GM12892 (cell line): ENCODE measurements around the gene ASB15.

ENCODE experiments used
- DNase-seq: peaks from one replicate; pipeline ENCODE4 v3.0.0; 2011; ENCODE audit not compliant: insufficient read length
- FAIRE-seq: peaks from 2 replicates; lab custom pipeline; 2011; peaks lifted over from hg19 to GRCh38; lab: Jason Lieb, UNC
- POLR2A ChIP-seq: IDR thresholded peaks from 2 replicates; pipeline ENCODE4 v1.6.1; 2011; ENCODE audit warnings: low read depth, low read length, control low read depth
- POLR2AphosphoS5 ChIP-seq: IDR thresholded peaks from 2 replicates; pipeline ENCODE4 v1.6.1; 2011; ENCODE audit warnings: low read depth, low read length, control low read depth
- TAF1 ChIP-seq: IDR thresholded peaks from 2 replicates; pipeline ENCODE4 v1.6.1; 2011; ENCODE audit warnings: low read depth, mild to moderate bottlenecking, control low read depth, low read length, borderline replicate concordance

Gene ASB15

DNA sequence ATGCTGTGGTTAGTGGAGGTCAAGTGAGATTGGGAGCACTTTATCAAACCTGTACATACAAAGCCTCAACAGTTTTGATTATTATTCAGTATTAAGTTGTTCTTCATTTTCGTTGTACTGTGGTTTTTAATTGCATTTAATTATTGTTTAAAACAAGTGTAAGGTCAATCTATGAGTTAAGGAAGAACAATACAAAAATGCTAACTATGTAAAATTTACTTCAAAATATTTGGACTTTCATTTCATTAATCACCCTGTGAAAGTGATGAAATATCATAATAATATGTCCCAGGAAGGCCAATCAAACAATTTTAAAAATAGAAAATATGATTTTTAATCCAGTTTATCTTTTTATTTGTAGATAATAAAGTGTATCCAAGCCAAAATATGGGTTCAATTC is 30.4 kb upstream of the ASB15 start:
- TF ChIP-seq POLR2AphosphoS5, result no peak
- TF ChIP-seq TAF1, result no peak
- no peak for TF ChIP-seq POLR2A
- no peak for DNase-seq
- FAIRE-seq, result no peak

DNA sequence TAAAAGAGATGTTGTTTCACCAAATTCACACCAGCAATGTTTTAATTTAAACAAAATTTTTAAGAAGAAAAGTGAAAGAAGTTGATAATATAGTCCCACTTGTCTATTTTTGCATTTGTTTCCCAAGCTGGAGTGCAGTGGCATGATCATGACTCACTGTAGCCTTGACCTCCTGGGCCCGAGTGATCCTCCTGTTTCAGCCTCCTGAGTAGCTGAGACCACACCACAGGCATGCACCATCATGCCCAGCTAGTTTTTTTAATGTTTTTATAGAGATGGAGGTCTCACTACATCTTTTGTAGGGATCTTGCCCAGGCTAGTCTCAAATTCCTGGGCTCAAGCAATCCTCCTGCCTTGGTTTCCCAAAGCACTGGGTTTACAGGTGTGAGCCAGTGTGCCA is 29.9 kb upstream of the ASB15 start:
- TF ChIP-seq TAF1 (no peak), POLR2A (no peak), POLR2AphosphoS5 (no peak)
- FAIRE-seq (no peak), DNase-seq (no peak)

DNA sequence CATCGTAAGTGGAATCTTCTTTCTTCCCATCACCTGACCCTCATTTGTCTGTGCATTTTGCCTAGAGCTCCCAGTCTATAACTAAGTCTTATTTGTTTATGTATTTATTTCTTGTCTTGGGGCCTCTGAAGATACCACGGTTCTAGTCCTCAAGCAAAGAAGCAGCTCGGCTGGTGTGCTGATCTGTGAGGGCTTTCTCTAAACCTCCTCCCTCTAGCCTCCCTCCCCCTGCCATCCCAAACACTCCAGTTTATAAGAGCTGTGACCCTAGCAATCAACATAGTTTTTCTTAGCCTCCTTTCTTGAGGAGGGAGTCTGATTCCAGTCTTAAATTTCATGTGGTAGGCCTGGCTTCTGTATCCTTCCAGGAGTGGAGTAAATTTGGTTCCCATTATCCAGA is 28.3 kb upstream of the ASB15 start:
- FAIRE-seq (no peak), DNase-seq (no peak)
- TF ChIP-seq POLR2A (no peak), POLR2AphosphoS5 (no peak), TAF1 (no peak)

DNA sequence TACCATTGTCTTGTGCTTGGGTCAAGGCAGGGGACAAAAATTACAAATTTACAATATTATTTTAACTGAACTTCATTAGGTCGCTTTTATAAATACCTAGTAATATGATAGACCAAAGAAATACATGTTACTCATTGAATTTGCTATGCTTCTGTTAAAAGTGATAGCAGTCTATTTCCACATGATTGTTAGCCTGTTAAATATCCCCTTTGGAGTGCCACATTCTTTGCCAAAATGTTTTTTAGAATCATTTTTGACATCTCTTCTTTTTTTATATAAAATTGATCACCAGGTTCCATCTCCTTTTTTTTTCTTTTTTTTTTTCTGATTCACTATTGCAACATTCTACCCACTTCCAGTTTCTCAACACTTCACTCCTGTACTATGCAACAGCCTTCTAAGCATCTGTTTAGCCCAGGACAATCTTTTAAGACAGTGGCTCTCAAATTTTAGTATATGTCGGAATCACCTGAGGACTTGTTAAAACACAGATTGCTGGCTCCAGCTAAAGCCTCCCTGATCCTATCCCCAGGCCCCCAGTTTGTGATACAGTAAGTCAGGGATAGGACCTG is 27.6 kb upstream of the ASB15 start:
- DNase-seq (no peak), FAIRE-seq (no peak)
- TF ChIP-seq POLR2AphosphoS5 (no peak), TAF1 (no peak), POLR2A (no peak)

DNA sequence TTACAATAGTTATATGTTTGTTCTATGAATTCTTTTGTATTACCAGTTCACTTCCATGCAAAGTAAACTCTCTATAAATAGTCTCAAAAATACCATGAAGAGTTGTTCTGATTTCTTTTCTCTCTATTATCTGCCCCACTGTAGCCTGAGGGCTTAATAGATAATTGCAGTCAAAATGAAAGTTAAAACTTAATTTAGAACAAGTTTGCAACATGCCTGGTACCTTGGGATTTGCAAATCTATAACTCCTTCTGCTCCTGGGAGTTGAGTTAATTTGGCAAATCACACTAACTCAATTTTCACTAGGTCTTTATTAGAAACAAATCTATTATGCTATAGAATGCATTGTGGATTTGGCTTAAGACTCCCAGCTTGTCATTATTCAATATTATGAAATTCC is 22.2 kb upstream of the ASB15 start:
- FAIRE-seq (no peak), DNase-seq (no peak)
- TF ChIP-seq POLR2A, result no peak
- no peak for TF ChIP-seq TAF1
- no peak for TF ChIP-seq POLR2AphosphoS5

DNA sequence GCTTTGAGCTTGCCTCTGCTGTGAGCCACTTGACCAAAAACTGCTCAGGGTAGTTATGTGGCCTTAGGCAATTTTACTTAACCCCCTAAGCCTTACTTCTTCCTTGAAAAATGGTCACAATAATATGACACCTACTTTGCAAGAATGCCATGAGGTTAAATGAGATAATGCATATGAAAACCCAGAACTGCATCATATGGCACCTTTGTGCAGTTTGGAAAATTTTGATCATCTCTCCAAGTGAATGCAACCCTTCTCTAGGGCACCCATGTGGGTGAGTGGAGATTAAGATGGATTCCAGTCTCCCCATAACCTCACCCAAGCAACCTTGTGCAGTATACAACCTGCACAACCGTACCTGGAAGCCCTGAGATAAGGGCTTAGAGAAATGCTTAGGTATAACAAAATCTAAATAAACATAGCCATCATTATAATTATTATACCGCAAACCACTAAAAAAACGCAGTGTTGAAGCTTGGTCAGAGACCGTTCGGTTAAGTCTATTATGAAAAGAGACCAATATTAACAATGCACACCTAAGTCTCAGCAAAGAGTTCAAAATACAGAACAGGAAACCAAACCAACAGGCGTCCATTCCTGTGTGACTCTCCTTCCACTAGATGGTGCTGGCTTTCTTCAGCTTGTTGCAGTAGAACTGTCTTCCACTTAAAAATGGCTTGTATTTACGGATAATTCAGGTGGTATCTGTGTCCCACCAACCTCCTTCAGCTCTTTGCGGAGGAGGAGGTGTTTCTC is 21.0 kb upstream of the ASB15 start:
- peak; percentile 56 for FAIRE-seq
- no peak for TF ChIP-seq TAF1
- no peak for TF ChIP-seq POLR2A
- no peak for TF ChIP-seq POLR2AphosphoS5
- DNase-seq, result no peak

DNA sequence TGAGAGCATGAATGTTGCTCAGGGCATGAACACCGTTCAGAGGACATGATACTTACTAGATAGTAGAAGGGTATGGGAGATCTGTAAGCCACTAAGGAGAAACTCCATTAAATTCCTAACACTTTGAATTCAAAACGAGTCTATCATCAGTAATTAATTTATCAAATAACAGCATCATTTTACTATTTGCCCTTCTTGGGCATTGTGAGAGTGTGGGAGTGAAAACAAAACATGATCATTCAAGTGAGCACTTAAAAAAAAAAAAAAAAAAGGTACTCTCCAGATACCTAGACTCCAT is 20.5 kb upstream of the ASB15 start:
- FAIRE-seq (no peak), DNase-seq (no peak)
- no peak for TF ChIP-seq POLR2AphosphoS5
- TF ChIP-seq POLR2A, result no peak
- no peak for TF ChIP-seq TAF1

DNA sequence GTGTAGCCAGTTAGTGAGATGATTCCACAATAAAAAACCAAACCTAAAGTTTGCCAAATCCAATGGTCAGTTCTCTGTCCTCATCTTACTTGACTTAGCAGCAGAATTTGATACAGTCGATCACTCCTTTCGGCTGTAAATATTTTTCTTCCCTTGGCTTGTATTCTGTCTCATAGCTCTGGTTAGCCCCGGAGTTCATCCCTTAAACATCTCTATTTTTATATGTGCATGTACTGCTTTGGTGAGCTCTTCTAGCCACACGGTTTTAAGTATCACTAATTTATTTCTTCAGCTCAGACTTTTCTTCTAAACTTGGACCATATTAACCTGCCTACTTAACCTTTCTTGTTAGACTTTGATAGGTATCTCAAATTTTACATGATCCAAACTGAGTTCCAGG is 17.8 kb upstream of the ASB15 start:
- FAIRE-seq, result no peak
- TF ChIP-seq POLR2A (no peak), TAF1 (no peak), POLR2AphosphoS5 (no peak)
- no peak for DNase-seq

DNA sequence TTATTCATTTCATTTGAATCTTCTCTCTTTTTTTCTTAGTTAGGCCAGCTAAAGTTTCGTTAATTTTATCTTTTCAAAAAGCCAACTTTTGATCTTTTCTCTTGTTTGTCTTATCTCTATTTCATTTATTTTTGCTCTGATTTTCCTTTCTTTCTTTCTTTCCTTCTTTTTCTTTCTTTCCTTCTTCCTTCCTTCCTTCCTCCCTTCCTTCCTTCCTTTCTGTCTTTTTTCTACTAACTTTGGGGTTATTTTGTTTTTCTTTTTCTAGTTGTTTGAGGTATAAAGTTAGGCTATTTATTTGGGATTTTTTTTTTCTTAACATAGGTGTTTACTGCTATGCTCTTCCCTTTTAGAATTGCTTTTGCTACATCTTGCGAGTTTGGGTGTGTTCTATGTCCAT is 13.2 kb upstream of the ASB15 start:
- no peak for FAIRE-seq
- DNase-seq, result no peak

DNA sequence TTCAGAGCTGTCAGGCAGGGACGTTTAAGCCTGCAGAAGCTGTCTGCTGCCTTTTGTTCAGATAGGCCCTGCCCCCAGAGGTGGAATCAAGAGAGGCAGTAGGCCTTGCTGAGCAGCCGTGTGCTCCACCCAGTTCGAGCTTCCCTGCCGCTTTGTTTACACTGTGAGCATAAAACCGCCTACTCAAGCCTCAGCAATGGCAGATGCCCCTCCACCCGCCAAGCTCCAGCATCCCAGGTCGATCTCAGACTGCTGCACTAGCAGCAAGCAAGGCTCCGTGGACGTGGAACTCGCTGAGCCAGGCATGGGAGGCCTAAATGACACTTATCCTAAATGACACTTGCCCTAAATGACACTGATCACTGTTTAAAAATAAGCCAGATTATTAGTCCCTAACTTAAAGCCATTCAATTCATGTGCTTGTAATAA is 6.8 kb upstream of the ASB15 start:
- DNase-seq (no peak), FAIRE-seq (no peak)
- TF ChIP-seq POLR2A, result no peak
- no peak for TF ChIP-seq TAF1
- TF ChIP-seq POLR2AphosphoS5, result no peak

More for the DNA sequence above, 13.2 kb upstream of the ASB15 start:
- no peak for TF ChIP-seq POLR2A
- TF ChIP-seq TAF1, result no peak
- TF ChIP-seq POLR2AphosphoS5, result no peak

DNA sequence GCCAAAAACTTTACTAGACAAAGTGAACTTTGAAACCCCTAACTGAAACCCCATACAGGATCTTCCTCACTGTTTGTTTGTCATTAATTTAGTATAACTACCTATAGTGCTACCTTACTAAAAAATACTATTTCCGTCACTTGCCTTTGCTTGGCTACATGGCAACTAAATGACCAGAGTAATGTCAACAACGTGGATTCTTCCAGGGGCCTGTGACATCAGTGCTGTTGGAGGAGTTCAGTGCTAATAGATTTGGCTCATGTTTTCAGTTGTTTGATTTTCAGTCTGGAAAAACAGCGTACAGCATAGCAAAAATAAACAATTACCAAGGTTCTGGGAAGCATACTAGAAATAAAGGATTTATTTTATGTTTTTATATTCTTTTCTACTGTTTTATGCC is 3.0 kb upstream of the ASB15 start:
- TF ChIP-seq POLR2AphosphoS5 (no peak), POLR2A (no peak), TAF1 (no peak)
- DNase-seq (no peak), FAIRE-seq (no peak)

DNA sequence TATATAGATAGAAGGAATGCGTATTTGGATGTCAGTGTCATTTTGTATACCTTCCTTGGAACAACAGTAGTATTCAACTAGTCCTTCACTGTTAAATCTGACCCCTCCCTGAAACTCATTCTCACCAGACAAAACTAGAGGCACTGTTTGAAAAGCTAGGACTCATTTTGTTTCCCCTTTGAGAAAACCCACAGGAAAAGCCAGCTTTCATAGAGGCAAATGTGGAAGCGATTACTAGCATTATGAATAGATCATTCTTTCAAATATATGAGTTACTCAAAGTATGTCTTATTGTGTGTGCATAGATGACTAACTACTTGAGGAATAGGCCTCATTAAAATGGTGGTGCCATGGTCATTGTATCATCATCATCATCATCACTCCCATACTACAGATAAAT is 1.9 kb upstream of the ASB15 start:
- TF ChIP-seq POLR2AphosphoS5 (no peak), TAF1 (no peak)
- no peak for DNase-seq
- no peak for FAIRE-seq
